ENCODE results near the gene MED19. TPM values are rescaled to one million over a fixed set of nuclear protein-coding genes. Genes with fewer than 3 reads are reported as not detected.
A peak's percentile ranks its signal among the peaks of the same experiment; 100 is the strongest.

The MED19 gene
- total RNA-seq, 1 experiment from 2014 or later = 17.6 TPM

DNA sequence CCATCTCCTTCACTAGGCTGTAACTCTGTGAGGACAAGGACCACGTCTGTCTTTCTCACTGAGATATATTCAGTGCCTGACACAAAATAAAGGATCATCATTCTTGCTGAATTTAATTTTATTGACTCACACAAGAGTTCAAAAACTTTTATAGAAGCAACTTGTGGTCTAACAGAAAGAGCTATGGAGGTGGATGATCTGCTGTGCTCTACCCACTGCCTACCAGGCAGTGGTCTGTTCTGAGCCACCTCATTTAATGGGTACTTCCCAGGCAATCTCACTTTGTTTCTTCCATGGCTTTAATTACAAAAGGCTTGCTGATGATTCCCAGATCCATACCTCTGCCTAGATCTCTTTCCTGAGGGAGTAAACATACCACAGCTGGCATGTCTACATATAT lies 34.9 kb upstream of the MED19 start:
- peaks cover 20 to 40% (median 34%) of the 10 kb centered on the region in 3 experiments for H3K36me3 Mint-ChIP-seq (ENCODE audit: insufficient read depth in 1 of 3, low read depth in 3 of 3)
- WGBS (ENCODE audit: extremely low coverage, insufficient read length, low lambda C conversion rate) = no CpG with 5 or more reads among the region's 1 CpG
- Histone ChIP-seq H4K8ac (replicated peaks; ENCODE audit: insufficient read length, low read depth, low read length) (no peak overlapping the region), H4K20me1 (ENCODE audit: control insufficient read depth, insufficient read depth, insufficient read length) (peaks cover 3% of the 10 kb centered on the region), H3K27ac (ENCODE audit: insufficient read length, low read depth, low read length) (no peak overlapping the region), H2BK15ac (ENCODE audit: low read depth, low read length) (no peak overlapping the region), H3K79me2 (ENCODE audit: insufficient read depth, low read length) (peaks cover 5% of the 10 kb centered on the region; the same call in 1 of the 2 replicates), H2AK5ac (ENCODE audit: insufficient read length, low read length) (no peak overlapping the region), H2BK20ac (ENCODE audit: low read depth, low read length, poor library complexity, severe bottlenecking) (no peak overlapping the region), H2BK12ac (ENCODE audit: insufficient read length, low read depth, low read length) (no peak overlapping the region), H3K4me1 (ENCODE audit: insufficient read depth, low read length) (no peaks in the 10 kb centered on the region; the same call in 1 of the 2 replicates), H3K56ac (ENCODE audit: insufficient read length, low read depth, low read length) (no peak overlapping the region), H2BK120ac (ENCODE audit: low read depth, low read length, poor library complexity, severe bottlenecking) (no peak overlapping the region), H3K9ac (ENCODE audit: extremely low read depth, insufficient read length, low read length) (no peak overlapping the region), H3K79me1 (ENCODE audit: insufficient read depth, low read depth, low read length, poor library complexity, severe bottlenecking) (peaks cover 3% of the 10 kb centered on the region), H3K23me2 (ENCODE audit: insufficient read length, low read depth, low read length, poor library complexity, severe bottlenecking) (peaks cover 4% of the 10 kb centered on the region), H4K5ac (ENCODE audit: insufficient read length, low read depth, low read length) (no peak overlapping the region), H2BK5ac (ENCODE audit: insufficient read length, low read length) (no peak overlapping the region), H3K14ac (ENCODE audit: insufficient read depth, low read length) (no peak overlapping the region), H3K23ac (ENCODE audit: insufficient read length, low read depth, low read length) (no peak overlapping the region), H3K4ac (ENCODE audit: low read depth, low read length) (no peak overlapping the region), H3K9me3 (ENCODE audit: control insufficient read depth, low read depth, low read length) (no peaks in the 10 kb centered on the region), H4K91ac (ENCODE audit: insufficient read length, low read depth, low read length) (no peak overlapping the region), H2AFZ (ENCODE audit: low read length) (no peak overlapping the region), H3K4me2 (ENCODE audit: insufficient read depth, insufficient read length, low read length) (no peak overlapping the region), H3K18ac (ENCODE audit: insufficient read length, low read depth, low read length) (no peak overlapping the region), H3K27me3 (ENCODE audit: insufficient read depth, low read length) (no peaks in the 10 kb centered on the region), H3T11ph (ENCODE audit: low read length) (no peak overlapping the region)
- H3K27ac Mint-ChIP-seq = peak overlapping the region in 2 of 3 experiments; percentile 27 to 55; a peak in 4 of 7 replicates
- DNase-seq = no peak
- H3K4me3 Mint-ChIP-seq = no peak overlapping the region
- no peaks in the 10 kb centered on the region; the same call in 1 of the 2 replicates for H3K27me3 Mint-ChIP-seq (ENCODE audit: low read depth)
- H3K9me3 Mint-ChIP-seq = no peaks in the 10 kb centered on the region
- TF ChIP-seq, protein P1, sequence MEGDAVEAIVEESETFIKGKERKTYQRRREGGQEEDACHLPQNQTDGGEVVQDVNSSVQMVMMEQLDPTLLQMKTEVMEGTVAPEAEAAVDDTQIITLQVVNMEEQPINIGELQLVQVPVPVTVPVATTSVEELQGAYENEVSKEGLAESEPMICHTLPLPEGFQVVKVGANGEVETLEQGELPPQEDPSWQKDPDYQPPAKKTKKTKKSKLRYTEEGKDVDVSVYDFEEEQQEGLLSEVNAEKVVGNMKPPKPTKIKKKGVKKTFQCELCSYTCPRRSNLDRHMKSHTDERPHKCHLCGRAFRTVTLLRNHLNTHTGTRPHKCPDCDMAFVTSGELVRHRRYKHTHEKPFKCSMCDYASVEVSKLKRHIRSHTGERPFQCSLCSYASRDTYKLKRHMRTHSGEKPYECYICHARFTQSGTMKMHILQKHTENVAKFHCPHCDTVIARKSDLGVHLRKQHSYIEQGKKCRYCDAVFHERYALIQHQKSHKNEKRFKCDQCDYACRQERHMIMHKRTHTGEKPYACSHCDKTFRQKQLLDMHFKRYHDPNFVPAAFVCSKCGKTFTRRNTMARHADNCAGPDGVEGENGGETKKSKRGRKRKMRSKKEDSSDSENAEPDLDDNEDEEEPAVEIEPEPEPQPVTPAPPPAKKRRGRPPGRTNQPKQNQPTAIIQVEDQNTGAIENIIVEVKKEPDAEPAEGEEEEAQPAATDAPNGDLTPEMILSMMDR (conservative IDR thresholded peaks at IDR 0.05) = no peak
- peaks cover 11 to 13% of the 10 kb centered on the region in 2 experiments for H3K4me1 Mint-ChIP-seq
